IMR-90 (cell line): ENCODE data around the gene MAGEB17. TPM values are rescaled to one million over a fixed set of nuclear protein-coding genes. Genes with fewer than 3 reads are reported as not detected.

Experiments used
- polyA plus RNA-seq, 3 experiments: library from polyadenylated mRNA; depleted of rRNA; stranded (reverse); fragments of >200 nt; gene quantifications; 2 replicates each; pipeline ENCODE4 v1.2.3, GENCODE V29; 2012; ENCODE audit warnings: low replicate concordance in 1 of 3
- total RNA-seq: library from RNA; depleted of rRNA; stranded (reverse); fragments of >200 nt; gene quantifications from 2 replicates; pipeline ENCODE4 v1.2.3, GENCODE V29; 2012; rRNA removed

The MAGEB17 gene
- total and polyA plus RNA-seq, 2 of the 4 experiments (the other 2 are of a cell fraction): under 0.01 to 0.34 TPM

Other genes with a start within 250 kb of the MAGEB17 start
- 13.6 and 16.4 TPM in 2 replicates for gene GRPR, start 43.9 kb upstream of the MAGEB17 start, total RNA-seq
- gene GRPR, start 43.9 kb upstream of the MAGEB17 start, polyA plus RNA-seq (2012; rRNA removed): 9.2 and 10.9 TPM in 2 replicates